ENCODE data around the gene FAM161B.
"Not testable (repeated sequence)": the region's sequence is repeated elsewhere in the genome, so short reads cannot be mapped to it uniquely, and the experiment has no call there.

The FAM161B gene

GRCh38 chr14:73942180-73942579 lies 7.7 kb downstream of the FAM161B start:
- no peak for DNase-seq

DNA sequence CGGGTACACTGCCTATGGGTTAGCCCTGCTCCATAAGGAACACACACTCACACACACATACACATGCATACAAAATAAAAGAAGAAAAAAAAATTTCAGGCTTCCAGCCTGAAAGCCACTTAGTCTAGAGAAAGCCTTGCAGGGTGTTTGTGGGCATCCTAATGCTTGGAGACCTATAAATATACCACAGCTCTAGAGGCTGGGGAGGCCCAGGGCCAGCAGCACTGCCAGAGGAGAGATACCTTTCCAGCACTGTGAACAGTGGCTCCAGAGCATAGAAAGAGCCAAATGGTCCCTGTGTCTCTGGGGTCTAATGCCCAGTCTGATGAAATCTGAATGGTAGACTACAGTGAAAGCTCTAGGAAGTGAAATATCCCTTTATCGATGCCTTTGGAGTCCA lies 12.9 kb downstream of the FAM161B start:
- DNase-seq: no peak

DNA sequence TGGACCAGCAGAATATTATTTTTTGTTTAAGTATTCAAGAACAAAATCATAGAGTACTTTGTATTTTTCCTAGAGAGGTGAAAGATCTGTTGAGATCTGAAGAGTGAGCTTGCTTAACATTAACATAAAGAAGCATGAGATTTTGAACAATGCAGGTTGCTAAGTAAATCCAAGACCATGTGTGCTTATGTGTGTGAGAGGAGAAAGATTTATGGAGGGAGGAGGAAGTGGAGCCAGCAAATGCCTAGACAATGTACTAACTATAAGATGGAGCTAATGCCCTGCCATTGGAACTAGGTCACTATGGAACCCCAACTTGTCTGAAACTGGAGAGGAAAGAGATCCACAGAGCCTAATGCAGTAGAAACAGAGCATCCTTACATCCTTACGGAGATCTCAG lies 13.3 kb downstream of the FAM161B start:
- DNase-seq: no peak

GRCh38 chr14:73935666-73936065 lies 14.2 kb downstream of the FAM161B start:
- DNase-seq: peak in 1 of 2 donors; percentile 25

- peak; percentile 8 to 39 for DNase-seq
Observed at GRCh38 chr14:73924337-73924736, 25.6 kb downstream of the FAM161B start.

DNA sequence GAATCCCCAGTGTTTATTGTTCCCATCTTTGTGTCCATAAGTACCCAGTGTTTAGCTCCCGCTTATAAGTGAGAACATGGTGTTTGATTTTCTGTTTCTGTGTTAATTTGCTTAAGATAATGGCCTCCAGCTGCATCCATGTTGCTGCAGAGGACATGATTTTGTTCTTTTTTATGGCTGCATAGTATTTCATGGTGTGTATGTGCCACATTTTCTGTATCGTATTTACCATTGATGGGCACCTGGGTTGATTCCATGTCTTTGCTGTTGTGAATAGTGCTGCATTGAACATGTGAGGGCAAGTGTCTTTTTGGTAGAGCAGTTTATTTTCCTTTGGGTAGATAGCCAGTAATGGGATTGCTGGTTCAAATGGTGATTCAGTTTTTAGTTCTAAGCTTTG lies 30.4 kb downstream of the FAM161B start:
- DNase-seq: not testable (repeated sequence)

DNA sequence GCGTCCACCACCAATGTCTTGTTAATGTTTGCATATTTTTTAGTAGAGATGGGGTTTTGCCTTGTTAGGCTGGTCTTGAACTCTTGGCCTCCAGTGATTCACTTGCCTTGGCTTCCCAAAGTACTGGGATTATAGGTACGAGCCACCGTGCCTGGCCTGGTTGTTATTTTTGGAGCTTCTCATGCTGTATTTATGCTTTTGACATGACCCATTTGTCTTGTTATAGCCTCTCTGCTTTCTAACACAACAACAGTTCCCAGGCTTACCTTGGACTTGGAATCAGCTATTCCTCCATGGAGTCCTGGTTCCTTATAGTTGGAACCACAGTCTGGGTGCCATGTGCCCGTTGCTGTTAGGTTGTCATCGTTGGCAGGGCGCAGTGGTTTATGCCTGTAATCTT lies 33.6 kb downstream of the FAM161B start:
- no peak for DNase-seq

DNA sequence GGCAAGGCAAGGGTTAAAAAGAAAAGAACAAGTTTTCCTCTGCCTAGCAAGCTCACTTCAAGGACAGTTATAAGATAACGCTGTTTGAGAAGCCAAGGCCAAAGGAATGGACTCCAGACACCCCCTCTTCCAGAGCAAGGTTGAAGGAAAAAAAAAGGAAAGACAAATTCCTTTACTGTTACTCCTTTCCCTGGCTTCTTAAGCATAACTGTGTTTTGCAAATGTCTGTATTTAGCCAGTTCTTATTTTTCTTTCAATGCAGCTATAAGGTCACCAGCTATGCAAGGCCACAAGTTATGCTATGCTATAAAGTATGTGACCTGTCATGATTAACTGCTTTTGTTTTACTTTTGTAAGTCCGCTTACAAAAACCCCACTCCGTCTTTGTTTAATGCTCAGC lies 36.6 kb downstream of the FAM161B start:
- no peak for DNase-seq

- no peak for DNase-seq
Observed at GRCh38 chr14:73909681-73910080, 40.2 kb downstream of the FAM161B start.

DNA sequence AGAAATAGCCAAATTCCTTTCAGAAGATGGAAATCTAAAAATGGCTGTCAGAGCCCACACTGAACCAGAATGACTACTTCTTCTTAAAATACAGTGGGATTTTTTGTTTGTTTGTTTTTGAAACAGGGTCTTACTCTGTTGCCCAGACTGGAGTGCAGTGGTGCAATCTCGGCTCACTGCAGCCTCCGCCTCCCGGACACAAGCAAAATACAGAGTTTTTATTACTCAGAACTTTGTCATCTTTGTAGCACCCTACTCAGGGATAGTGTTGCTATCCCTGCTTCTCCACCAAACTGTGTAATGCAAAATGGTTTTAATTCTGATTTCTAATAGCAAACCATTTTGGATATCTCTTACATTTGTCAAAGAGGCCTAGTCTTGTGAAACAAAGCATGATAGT lies 46.9 kb downstream of the FAM161B start:
- DNase-seq: no peak

DNA sequence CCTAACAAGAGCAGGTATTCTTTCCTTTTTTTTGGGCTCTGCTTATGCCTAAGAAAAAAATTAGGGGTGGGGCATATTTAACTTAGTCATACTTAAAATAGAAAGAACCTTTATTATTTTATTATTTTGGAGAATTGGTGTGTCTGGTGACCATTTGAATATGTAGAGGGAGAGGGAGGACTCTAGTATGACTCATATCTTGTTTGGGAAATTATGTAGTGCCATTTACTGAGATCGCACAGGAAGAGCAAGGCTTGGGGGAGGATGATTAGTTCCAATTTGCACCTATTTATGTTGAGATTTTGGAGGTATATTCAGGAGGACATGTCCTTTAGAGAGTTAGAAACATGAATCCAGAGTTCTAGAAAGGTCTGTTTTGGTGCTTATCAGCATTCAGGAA lies 53.4 kb downstream of the FAM161B start:
- no peak for DNase-seq

GRCh38 chr14:73895939-73896338 lies 54.0 kb downstream of the FAM161B start:
- DNase-seq: no peak

GRCh38 chr14:73894180-73894687 lies 55.7 kb downstream of the FAM161B start:
- not testable (repeated sequence) for DNase-seq

- DNase-seq: peak; percentile 43 to 61
Observed at GRCh38 chr14:73889376-73889775, 60.5 kb downstream of the FAM161B start.

GRCh38 chr14:73888971-73889370 lies 60.9 kb downstream of the FAM161B start:
- peak in 1 of 2 donors; percentile 40 for DNase-seq

DNA sequence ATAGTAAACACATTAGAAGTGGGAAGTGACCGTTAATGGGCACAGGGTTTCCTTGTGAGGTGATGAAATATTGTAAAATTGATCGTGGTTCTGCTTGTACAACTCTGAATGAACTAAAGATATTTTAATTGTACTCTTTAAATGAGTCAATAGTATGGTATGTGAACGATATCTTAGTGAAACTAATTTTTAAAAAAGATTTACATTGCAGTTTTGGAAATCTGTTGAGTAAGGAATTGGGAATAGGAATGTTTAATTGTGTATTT lies 61.5 kb downstream of the FAM161B start:
- DNase-seq: peak; percentile 64 to 69

DNA sequence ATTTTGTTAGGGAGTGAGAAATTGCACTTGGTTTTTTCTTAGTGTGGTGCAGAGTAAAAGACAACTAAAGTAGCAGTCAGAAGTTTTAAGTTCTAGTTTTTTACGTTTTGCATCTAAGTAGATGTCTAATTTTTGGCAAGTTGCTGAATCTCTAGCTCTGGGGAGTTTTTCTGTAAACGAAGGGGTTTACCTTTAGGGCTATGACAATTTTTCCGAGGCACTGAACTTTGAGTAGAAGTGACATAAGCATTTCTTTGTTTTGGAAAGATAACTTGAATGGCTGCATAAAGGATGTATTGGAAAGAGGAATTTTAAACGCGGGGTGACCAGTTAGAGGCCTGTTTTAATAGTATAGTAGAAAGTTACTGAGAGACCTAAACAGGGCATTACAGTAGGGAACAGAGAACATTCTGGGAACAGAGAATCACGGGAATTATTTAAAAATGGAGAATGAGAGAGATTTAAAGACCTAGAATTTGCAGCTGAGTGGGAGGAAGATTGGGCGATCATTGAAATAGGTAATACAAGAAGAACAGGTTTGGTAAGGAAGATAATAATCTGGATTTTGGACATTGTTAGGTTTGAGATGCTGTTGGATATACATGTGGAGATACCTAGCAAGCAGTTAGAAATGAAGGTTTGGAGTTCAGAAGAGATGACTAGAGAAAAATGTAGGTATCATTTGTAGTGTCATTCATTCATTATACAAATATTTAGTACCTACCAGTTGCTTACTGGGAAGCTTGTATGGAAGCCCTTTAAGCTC lies 62.0 kb downstream of the FAM161B start:
- DNase-seq: no peak

GRCh38 chr14:73887318-73887616 lies 62.6 kb downstream of the FAM161B start:
- DNase-seq: peak in 1 of 2 donors; percentile 7

DNA sequence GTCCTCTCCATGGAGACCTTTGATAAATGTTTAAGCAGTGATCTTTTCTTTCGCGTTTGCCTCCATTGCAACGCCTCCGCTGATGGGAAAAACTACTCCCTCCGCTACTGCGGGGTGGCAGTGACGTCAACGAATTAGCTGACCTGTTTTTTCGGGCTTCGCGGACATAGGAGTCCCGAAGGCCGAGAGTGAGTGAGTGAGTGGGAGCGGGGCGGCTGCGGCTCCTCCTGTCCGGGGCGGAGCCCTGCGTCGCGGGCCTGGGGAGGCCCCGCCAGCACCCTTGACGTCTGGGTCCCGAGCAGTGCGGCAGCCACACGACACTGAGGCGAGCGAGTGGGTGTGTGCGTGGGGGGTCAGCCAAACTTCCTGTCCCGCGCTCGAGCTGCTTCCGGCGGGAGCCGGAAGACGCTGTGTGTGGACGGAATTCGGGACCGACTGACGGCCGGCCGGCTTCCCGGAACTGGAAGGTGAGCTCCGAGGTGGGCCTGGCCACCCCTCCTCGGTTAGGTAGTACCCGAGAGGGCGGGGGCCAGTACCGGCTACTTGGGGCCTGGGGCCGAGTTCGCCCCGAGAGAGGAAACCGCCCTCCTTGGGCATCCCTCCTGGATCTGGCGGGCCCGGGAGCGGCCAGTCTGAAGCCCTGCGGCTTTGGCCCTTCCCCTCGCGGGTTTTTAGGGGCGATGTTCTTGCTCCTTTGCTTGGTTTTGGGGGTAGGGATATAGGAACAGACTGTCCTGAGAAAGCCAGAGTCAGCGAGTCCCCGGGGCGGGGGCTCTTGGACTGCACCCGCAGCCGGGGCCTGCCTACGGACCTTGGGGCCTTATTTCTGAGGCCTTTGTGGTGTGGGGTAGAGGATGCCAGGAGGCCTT lies 63.2 kb downstream of the FAM161B start, which contains the start of gene ZNF410:
Gene ZNF410, plus strand, starts transcription at position 411 of the 869 bp plus-strand sequence. CDS start 5,317 bp downstream, outside the sequence.
- DNase-seq: peak; percentile 98 to 99

- DNase-seq: no peak
Observed at GRCh38 chr14:73884438-73885190, 65.3 kb downstream of the FAM161B start.
